PFSK-1 (cell line): ENCODE data around the gene CGB1.

ENCODE experiments used
- FOXP2 ChIP-seq: optimal IDR thresholded peaks from 2 replicates; pipeline ENCODE3; 2011; ENCODE audit warnings: borderline replicate concordance, control low read depth, inconsistent platforms; ENCODE audit not compliant: insufficient read depth; ENCODE audit errors: extremely low read length, extremely low read depth
- POLR2AphosphoS5 ChIP-seq: IDR thresholded peaks from 2 replicates; pipeline ENCODE4 v1.6.1; 2012; ENCODE audit warnings: low read depth, mild to moderate bottlenecking, control low read depth, low read length, moderate library complexity
- SIN3A ChIP-seq: IDR thresholded peaks from 2 replicates; pipeline ENCODE4 v1.6.1; 2012; ENCODE audit warnings: mild to moderate bottlenecking, low read length, moderate library complexity, borderline replicate concordance; ENCODE audit not compliant: insufficient read depth
- TAF1 ChIP-seq: IDR thresholded peaks from 2 replicates; pipeline ENCODE4 v1.6.1; 2012; ENCODE audit warnings: low read length, control low read depth, borderline replicate concordance; ENCODE audit not compliant: insufficient read depth
- TF ChIP-seq, protein P1 (sequence below), 2 experiments: IDR thresholded peaks; 2 replicates each; pipeline versions ENCODE4 v1.6.1 to v1.8.0; 2011 to 2012; ENCODE audit warnings: low read depth in 2 of 2, low read length in 2 of 2, control low read depth in 1 of 2, inconsistent platforms in 1 of 2, mild to moderate bottlenecking in 1 of 2, moderate library complexity in 1 of 2; ENCODE audit not compliant: insufficient read depth in 1 of 2

Gene CGB1

DNA sequence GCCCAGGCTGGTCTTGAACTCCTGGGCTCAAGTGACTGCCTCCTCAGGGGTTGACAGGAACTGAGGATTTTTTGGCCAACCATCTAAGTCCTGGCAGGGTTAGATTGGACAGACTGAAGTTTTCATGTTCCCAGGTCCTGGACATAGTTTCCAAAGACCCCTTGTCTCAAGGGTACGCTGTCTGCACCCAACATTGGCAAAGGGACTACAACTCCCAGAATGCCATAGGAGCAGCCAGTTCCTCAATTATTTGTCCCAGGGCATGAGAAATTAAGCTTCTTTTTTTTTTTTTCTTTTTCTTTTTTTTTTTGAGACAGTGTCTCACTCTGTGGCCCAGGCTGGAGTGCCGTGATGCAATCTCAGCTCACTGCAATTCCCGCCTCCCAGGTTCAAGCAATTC is 50.5 kb downstream of the CGB1 start:
- TF ChIP-seq FOXP2 (no peak), POLR2AphosphoS5 (no peak), TAF1 (no peak), SIN3A (no peak)
- TF ChIP-seq, protein P1, sequence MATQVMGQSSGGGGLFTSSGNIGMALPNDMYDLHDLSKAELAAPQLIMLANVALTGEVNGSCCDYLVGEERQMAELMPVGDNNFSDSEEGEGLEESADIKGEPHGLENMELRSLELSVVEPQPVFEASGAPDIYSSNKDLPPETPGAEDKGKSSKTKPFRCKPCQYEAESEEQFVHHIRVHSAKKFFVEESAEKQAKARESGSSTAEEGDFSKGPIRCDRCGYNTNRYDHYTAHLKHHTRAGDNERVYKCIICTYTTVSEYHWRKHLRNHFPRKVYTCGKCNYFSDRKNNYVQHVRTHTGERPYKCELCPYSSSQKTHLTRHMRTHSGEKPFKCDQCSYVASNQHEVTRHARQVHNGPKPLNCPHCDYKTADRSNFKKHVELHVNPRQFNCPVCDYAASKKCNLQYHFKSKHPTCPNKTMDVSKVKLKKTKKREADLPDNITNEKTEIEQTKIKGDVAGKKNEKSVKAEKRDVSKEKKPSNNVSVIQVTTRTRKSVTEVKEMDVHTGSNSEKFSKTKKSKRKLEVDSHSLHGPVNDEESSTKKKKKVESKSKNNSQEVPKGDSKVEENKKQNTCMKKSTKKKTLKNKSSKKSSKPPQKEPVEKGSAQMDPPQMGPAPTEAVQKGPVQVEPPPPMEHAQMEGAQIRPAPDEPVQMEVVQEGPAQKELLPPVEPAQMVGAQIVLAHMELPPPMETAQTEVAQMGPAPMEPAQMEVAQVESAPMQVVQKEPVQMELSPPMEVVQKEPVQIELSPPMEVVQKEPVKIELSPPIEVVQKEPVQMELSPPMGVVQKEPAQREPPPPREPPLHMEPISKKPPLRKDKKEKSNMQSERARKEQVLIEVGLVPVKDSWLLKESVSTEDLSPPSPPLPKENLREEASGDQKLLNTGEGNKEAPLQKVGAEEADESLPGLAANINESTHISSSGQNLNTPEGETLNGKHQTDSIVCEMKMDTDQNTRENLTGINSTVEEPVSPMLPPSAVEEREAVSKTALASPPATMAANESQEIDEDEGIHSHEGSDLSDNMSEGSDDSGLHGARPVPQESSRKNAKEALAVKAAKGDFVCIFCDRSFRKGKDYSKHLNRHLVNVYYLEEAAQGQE (IDR thresholded peaks at IDR 0.05; ENCODE audit: insufficient read depth in 1 of 2, low read depth in 2 of 2, low read length in 2 of 2): no peak

DNA sequence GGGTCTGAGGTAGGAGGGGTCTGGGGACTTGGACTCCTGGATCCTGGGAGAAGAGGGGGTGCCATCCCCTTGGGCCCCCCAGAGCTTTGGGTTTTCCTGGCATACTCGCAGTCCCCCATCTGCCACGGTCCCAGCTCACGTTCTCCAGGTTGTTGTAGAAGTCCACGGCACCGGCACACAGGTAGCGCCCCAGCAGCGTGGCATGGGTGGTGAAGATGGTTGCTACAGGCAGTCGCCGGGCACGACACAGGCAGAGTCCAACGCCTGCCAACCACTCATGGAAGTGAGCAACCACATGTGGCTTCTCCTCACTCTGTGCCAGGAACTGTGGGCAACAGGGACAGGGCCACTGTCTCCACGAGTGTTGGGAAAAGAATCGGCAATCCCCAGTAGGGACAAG is 51.0 kb downstream of the CGB1 start:
- TF ChIP-seq POLR2AphosphoS5 (no peak), FOXP2 (no peak), SIN3A (no peak), TAF1 (no peak)
- TF ChIP-seq, protein P1 (IDR thresholded peaks at IDR 0.05; ENCODE audit: insufficient read depth in 1 of 2, low read depth in 2 of 2, low read length in 2 of 2): no peak
